Fibroblast of gingiva (primary cell): ENCODE measurements around the gene MRGPRD.
"Not testable (repeated sequence)": the region's sequence is repeated elsewhere in the genome, so short reads cannot be mapped to it uniquely, and the experiment has no call there.

Source experiments
- DNase-seq: peaks from one replicate; pipeline ENCODE4 v3.0.0-alpha.2; 2011; ENCODE audit warnings: low read depth

The MRGPRD gene

DNA sequence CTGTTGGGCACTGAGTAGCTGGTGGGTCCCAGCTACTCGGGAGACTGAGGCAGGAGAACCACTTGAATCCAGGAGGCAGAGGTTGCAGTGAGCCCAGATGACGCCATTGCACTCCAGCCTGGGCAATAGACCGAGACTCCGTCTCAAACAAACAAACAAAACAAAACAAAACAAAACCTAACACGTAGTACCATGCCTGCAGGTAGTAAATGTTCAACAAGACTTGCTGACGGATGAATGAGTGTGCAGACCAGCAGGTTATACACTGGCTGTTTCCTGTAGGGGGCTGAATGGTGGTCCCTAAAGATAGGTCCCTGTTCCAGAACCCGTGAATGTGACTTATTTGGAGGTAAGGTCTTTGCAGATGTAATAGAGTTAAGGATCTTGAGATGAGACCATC is 12.8 kb upstream of the MRGPRD start:
- DNase-seq = no peak

DNA sequence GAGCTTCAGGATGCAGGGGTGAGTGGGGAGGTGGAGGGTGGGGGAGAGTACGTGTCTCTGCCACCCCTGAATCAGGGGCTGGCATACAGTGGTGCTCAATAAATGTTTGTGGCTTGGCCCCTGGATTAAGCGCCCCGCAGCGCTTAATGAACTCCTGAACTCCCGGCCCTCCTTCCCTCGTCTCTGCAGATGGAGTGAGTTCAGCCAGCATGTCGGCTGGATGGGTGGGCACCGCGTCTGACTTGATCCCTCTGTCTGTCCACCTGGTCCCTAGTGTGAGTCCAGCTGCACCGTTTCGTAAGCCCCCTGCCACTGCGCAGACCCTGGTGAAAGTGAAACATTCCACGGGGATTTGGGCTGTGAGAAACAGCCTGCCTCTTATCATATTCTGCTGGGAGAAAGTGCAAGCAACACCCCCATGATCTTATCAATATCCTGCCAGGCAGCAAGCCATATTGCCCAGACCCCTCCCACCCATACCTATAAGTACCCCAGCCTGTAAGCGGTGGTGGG is 12.0 kb upstream of the MRGPRD start:
- no peak for DNase-seq

DNA sequence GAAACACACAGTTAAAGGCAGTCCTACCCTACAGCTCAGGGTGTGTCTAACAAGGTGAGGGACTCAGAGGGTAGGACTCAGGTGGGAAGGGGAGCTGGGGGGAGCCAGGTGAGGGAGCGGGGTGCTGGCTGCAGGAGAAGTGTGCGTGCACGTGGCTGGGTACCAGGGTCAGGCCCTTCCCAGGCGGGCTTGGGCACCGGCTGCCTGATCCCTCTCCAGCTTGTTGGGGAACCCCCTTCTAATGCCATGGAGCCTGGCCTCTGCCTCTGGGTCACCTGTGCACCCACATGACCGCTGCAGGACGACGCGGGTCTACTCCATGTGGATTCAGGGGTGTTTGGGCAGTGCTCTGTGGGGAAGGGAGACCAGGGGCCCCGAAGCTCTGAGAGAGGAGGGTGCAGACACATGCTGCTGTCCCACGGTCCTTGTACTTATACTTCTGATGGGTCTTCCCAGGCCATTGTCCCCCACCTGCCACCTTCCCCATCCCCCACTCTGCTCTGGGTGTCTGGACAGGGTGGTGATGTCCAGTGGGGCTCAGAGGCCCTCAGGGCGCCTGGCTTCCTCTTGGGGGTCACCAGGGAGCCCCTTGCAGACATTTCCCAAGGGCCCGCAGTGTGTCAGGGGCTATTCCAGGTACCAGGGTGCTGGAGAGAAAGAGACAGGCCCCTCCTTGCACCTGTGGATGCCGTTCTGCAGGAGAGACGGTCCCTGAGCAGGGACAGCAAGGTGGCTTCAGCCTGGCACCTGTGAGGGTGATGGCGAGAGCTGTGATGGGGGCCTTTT is 10.4 kb upstream of the MRGPRD start:
- no peak for DNase-seq

DNA sequence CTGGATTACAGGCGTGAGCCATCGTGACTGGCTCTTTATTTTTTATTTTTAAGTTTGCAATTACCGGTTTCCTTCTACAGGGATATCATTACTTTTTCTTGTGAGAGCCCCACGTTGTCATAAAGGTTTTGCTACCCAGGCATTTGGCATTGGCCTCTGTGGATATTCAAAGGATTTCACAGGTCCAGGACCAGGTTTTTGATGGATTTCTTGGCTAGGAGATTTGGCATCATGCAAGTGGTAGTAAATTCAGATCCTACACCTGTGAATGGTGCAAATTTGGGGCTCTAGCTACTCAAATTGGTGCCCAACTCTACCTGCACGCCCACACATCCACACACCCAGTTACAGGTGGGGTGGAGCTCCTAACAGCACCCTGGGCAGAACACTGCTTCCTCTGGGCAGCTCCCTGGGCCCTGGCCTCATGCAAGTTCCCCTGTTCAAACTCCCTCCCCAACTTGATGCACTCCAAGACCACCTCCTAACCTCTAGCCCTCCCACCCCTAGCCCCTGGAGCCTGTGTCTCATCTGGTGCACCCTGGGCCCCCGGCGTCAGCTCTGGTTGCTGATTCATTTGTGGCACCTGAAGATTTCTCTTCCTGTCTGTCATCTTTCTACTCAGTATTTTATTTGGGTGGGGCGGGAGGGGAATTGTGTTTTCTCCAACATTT is 9.3 kb upstream of the MRGPRD start:
- no peak for DNase-seq

DNA sequence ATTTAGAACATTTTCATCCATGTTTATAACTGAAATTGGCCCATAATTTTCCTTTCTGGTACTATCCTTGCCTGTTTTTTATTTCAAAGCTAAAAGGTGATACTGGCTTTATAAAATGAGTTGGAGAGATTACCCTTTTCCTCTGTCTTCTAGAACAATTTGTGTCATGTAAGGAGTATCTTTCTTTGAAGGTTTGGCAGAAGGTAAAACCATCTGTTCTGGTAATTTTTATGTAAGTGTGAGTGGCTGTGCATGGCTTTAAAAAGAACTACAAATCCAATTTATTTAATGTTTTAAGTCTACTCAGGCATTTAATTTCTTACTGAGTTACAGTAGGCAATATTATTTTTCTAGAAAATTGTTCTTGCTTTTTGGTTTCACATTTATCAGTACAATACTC is 7.7 kb upstream of the MRGPRD start:
- no peak for DNase-seq

DNA sequence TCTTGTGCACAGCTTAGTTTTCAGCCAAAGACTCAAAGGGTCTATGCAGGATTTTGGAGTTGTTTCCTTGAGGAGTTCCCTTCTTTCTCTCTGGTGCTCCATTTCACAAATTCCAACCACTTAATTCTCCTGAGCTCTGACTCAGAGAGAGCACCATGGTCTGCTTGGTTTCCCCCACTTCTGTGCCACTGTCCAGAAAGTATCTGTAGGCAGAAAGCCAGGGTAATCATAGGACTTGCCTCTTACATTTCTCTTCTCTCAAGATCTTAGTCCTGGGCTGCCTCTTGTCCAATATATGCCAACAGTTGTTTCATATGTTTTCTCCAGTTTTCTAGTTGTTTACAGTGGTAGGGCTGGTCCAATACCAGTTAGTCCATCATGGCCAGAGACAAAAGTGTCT is 6.4 kb upstream of the MRGPRD start:
- DNase-seq = peak; percentile 55

DNA sequence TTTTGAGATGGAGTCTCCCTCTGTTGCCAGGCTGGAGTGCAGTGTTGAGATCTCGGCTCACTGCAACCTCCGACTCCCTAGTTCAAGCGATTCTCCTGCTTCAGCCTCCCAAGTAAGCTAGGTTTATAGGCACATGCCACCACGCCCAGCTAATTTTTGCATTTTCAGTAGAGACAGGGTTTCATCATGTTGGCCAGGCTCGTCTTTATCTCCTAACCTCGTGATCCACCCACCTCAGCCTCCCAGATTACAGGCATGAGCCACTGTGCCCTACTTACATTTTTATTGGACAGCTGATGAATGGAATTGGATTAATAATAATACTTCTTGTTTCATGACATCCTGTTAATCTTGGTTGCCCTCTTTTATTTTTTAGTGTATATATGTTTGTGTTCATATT is 3.0 kb upstream of the MRGPRD start:
- no peak for DNase-seq

DNA sequence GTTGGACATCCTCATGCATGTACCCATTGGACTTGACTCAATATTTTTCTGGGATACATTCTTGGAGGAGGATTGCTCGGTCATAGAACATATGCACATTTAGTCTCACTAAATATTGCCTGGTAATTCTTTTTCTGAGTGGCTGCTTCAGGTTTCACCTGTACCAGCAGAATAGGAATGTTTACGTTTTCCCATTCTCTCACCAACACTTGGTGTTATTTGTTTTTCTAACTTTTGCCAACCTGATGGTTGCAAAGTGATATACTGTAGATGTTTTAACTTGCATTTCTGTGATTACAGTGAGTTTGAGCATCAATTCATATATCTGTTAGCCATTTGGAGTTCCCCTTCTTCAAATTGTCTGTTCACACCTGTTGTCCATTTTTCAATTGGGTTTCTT is 1.3 kb upstream of the MRGPRD start:
- no peak for DNase-seq

DNA sequence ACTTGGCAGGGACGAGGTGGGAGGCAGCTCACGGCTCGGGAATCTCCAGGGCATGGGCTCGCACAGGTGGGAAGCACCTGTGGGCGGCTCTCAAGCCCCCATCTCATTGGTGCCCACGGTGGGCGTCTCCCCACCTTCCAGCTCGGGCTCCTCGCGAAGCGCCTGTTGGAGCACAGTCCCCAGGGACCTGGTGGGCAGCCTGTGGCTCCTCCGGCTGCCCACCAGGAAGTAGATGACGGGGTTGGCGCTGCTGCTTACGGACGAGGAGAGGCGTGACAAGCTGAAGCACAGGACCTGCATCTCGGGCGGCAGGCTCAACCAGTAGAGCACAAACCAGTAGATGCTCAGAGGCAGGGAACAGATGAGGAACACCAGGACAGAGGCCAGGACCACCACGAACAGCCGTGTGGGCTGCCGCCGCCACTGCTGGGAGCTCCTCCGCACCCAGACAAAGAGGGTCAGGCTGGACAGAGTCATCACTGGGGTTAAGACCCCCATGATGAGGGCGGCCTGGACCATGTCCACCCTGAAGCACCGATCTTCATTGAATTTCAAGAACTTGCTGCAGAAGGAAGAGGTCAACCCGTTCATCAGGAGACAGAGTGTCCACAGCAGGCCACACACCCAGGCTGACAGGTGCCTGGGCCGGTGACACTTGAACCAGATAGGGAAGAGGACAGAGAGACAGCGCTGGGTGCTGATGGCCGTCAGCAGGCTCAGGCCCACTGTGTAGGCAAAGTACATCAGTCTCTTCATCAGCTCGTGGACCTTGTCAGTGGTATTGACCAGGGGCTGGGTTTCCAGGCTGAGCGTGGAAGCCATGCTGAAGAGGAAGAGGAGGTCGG is 633 bp downstream of the MRGPRD start:
- DNase-seq = no peak

DNA sequence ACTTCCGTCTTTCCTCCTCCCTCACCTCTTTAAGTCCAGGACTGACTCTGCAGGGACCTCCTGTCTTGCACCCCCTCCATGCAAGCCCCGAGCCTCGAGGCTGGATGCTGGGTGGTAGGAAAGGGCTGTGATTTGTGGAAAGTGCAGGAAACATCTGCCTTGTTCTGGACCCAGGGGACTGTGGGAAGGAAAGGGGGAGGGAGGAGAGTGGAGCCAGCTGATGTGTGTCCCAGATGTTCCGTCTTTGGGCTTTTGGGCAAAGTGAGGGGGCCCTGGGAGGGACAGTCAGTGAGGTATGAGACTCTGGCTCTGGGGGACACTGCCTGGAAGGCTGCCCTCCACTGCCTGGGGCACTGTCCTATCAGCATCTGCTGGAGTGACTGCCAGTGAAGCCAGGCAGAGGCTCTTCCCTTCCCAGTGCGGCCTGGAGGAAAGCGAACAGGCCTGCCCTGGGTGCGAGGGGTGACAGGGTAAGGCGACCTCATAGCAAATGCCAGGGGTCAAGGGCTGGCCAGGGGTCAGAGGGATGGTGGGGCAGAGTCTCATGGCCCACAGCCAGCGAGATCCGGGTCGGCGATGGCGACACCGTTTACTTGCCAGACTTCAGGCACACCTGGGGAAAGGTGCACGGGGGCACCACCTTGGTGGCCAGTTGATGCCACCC is 1.7 kb downstream of the MRGPRD start:
- no peak for DNase-seq

DNA sequence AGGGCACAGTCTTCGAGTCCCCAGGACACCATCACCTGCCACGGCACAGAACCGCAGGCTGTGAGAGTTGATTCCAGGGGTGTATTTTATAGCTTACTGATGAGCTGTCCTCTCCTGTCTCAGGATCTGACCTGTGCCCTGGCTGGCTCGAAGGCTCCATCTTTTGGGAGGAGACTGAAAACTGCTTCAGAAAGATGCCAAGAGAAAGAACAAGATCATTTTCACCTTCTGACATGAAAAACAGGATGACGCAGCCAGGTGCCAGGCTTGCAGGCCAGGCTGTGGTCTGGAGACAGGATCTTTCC is 2.2 kb downstream of the MRGPRD start:
- DNase-seq = no peak

DNA sequence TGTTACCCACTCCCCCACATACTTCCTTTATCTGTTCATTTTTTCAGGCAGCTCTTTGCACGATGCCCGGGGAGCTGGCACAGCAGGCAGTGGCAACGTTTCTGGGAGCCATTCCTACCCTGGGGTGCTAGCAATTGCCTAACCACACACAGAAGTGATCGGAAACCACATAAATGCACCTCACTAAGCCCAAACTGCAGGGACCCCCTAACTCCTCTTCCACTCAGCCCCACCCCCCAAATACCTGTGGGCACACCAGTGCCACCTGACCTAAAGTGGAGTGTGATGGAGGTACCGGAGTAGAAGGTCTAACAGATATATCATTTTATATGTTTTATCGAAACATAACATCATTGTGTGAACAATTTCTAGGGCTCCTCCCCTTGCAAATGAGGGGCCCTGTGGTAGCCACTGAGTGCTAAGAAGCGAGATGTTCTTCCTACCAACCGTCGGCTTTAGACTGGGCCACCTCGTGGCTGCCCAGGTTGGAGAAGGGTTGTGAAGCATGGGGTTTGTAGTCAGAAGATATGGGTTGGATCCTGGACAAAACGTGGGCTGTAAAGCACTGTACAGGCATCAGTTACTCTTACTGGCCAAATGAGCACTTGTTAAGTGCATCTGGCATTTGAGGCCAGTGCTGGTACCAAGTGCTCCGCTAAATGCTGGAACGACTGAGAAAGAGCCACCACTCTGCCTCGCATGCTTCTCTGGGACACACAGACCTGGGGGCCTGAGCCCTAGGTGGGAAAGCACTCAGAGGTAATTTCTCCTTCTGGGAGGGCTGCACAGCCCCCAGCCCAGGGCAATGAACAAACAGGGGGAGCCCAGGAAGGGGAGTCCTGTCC is 2.8 kb downstream of the MRGPRD start:
- DNase-seq = no peak

DNA sequence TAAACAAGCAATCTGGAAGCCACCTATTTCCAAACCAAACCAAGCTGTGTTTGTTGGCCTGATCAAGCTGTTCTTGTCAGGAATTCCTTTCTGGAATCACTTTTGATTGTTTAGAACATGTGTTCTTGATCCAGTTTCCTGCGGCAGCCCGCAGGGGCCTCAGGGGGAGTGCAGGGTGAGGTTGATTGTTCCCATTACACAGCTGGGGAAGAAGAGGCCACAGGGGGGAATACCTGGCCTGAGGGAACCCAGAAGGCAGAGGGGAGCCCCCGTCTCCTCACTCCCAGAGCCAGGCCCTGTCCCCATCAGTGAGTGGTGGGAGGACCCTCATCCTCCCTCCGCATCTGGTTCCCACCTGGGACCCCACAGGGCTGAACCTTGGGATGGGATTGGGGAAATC is 4.2 kb downstream of the MRGPRD start:
- DNase-seq = peak; percentile 64

DNA sequence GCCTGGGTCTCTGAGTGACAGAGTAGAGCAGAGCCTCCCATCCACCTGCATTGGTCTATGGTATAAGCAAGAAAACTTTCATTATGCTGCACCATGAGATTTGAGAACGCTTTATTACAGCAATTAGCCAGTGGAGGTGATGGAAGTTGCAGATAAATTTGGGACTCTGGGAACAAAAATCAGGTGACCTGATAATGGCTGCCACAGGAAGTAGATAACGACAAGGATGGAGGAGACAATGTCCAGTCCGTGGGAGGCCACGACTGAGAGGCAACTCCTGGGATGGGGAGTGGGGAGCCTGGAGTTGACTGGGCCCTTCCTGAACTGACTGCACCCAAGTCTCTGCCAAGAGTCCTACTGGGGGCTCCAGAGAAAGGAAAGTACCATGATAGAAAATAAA is 4.7 kb downstream of the MRGPRD start:
- no peak for DNase-seq

DNA sequence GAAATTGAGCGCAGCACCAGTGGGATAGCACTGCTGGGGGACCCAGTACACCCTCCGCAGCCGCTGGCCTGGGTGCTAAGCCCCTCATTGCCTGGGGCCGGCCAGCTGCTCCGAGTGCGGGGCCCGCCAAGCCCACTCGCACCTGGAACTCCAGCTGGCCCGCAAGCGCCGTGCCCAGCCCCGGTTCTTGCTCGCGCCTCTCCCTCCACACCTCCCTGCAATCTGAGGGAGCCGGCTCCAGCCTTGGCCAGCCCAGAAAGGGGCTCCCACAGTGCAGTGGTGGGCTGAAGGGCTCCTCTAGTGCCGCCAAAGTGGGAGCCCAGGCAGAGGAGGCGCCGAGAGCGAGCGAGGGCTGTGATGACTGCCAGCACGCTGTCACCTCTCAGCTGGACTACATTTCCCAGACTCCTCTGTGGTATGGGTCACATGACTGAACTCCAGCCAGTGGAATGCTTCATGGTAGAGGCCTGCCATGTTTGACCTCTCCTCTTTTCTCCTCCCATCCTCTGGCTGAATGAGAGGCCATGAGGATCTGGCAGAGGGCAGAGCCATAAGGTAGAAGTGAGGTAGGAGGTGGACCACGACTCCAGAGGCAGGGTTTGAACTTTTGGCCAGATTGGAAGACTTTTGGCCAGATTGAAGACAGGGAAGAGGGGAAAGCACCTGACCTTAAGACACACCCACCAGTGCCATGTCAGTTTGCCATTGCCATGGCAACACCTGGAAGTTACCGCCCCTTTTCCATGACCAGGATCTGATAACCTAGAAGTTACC is 6.2 kb downstream of the MRGPRD start:
- no peak for DNase-seq

DNA sequence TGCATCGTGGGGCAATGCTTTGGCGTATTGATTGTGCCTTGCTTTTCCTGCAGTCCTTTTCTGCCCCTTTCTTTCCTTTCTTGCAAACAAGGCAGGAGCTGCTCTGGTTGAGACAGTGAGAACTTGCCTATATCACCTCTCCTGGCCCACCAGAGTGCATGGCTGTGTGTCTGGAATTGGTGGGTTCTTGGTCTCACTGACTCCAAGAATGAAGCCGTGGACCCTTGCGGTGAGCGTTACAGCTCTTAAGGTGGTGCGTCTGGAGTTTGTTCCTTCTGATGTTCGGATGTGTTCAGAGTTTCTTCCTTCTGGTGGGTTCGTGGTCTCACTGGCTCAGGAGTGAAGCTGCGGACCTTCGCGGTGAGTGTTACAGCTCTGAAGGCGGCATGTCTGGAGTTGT is 7.1 kb downstream of the MRGPRD start:
- DNase-seq = not testable (repeated sequence)

DNA sequence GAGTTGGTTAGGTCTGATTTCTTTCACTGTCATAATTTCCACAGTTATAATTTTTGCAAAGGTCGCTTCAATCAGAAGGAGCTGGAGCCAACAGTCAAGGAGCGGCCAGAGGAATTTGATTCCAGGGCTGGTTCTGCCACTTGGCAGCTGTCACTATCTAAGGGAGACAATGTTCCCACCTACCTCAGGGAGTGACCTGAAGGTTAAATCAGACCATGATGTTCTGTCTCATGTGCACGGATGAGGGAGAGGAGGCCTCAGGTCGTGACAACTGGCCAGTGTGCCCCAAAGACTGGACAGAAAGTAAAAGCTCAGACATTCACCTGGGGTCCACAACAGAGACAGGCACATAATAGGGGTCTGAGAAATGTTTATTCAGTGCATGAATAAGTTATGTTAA is 7.6 kb downstream of the MRGPRD start:
- no peak for DNase-seq

DNA sequence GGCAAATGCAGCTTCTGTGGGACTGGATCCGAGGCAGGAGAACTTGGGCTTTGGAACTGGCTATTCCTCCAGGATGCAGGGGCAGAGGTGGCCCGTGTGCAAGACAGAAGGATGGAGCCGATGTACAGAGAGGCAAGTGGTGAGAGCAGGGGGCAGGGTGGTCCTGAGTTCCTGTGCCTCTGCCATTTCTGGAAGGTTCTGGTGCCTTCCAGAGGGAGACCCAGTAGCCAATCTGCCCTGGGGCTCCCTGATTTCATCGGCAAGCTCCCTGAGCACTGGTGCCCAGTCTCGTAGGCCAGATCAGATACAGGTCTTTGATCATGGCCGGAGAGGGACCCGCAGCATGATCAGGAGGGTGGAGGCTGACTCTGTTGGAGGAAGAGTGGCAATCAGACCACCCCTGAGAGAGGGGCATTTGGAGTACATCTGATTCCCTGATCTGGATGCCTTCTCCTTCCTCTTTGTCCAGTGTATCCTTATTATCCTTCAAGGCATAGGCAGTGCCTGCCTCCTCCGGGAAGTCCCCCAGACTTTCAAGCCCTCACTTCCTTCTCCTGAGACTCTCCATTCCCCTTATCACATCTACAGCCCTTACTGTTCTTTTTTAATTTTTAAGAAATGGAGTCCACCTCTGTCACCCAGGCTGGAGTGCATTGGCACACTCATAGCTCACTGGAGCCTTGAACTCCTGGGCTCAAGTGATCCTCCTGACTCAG is 9.7 kb downstream of the MRGPRD start:
- DNase-seq = no peak

DNA sequence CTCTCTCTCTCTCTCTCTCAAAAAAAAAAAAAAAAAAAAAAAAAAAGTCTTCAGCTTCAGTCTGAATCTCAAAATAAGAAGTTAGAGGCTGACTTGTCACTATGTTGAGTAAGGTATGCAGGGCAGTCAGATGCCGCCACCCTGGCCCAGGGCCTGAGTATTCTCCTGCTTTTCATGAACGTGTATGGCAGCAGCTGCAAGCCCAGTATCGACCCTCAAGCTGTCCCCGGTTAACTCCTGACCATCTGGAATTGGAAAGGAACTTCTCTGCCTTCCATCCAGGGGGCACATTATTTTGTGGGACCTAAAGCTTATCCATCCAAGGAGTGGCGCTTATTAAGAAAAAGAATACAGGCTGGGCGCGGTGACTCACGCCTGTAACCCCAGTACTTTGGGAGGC is 11.4 kb downstream of the MRGPRD start:
- DNase-seq = no peak
